Stimulated activated CD8-positive, alpha-beta memory T cell treated with anti-CD3 and anti-CD28 coated beads, Interleukin-2, amount 100 ng/mL, for 48 hours (primary cell): ENCODE measurements around the gene BRINP2.
"Not testable (repeated sequence)": the region's sequence is repeated elsewhere in the genome, so short reads cannot be mapped to it uniquely, and the experiment has no call there.

Experiments
- DNase-seq, 2 donors: peaks; one replicate each; pipeline ENCODE4 v3.0.0-alpha.2; 2020; ENCODE audit warnings: low read depth in 2 of 2

Gene BRINP2

GRCh38 chr1:177315261-177315660 is 144.5 kb downstream of the BRINP2 start:
- DNase-seq: no peak

DNA sequence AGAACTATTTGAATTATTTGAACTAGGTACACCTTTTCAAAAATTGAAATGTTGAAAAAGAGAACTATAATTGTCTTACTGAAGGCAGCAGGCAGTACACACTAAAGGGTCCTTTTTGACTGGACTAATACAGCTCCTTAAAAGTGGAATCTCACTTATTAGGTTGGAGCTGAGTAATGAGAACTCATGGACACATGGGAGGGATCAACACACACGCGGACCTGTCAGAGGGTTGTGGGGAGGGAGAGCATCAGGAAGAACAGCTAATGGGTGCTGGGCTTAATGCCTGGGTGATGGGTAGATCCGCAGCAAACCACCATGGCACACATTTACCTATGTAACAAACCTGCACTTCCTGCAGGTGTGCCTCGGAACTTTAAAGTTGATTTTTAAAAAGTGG is 145.0 kb downstream of the BRINP2 start:
- DNase-seq: no peak

DNA sequence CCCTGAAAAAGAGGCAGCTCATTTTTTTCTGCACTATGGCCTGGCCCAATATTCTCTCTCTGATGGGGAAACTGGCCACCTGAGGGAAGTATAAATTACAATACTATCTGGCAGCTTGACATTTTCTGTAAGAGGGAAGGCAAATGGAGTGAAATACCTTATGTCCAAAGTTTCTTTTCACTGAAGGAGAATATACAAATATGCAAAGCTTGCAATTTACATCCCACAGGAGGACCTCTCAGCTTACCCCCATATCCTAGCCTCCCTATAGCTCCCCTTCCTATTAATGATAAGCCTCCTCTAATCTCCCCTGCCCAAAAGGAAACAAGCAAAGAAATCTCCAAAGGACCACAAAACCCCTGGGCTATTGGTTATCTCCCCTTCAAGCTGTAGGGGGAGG is 150.7 kb downstream of the BRINP2 start:
- not testable (repeated sequence) for DNase-seq

DNA sequence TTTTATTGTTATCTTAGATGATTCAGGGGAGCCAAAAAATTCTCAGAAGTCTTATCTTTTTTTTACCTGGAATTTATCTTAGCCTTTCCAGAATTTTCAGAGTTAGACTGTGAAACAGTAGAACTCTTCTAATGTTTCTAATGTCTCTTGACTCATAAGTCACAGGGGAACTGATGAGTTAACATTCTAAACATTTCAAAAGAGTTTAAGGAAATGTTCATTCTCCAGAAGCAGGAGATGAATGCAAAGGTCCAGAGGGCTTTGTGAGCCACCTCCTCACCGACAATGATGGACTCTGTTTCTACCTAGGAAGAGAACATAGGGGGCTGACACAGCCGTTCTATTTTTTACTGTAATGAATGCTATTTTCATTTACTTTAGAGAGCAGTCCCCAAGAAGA is 157.5 kb downstream of the BRINP2 start:
- no peak for DNase-seq

DNA sequence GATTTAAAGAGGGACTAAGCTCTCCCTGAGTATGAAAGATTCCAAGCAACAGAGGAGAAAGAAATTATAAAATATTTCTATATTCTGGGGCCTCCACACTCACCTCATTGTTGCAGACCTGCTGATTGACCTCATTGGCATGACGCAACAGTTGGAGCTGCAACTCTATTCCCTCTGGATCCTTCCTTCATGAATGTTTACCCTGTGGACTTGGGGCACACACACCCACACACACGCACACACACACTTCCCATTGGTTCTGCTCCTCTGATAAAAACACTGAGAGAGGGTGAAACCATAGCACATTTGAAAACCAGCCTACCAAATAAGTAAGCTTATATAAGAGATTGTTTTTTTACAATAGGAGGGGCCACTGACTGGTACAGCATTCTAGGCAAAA is 159.1 kb downstream of the BRINP2 start:
- no peak for DNase-seq
